ENCODE results near the gene SPTAN1. TPM values are rescaled to one million over a fixed set of nuclear protein-coding genes. Genes with fewer than 3 reads are reported as not detected.

SPTAN1 gene
- total and polyA plus RNA-seq, 2 of the 4 experiments (the other 2 are of a cell fraction): 275 to 327 TPM

GRCh38 chr9:128556276-128556675, 3.9 kb downstream of the SPTAN1 start:
- intact Hi-C loops (cut with micrococcal nuclease): no loop called here
- in situ Hi-C loops (cut with MboI; ENCODE audit: low sequenced_read_pairs): loop anchor here (10.0 kb wide), 1 partner anchor 261 kb away; no protein-coding TSS in a partner anchor
- 0 out of 2 replicates have a peak, but pooled peaks cover 1% of the 10 kb centered on the region for H3K36me3 ChIP-seq (ENCODE audit: control insufficient read depth, insufficient read depth, low read length)
- peaks cover 65% of the 10 kb centered on the region for H4K20me1 ChIP-seq (ENCODE audit: insufficient read depth, low read length)
- no peak overlapping the region for H3K4me3 ChIP-seq (ENCODE audit: insufficient read depth, low read depth, low read length)
- dilution Hi-C loops (cut with HindIII; ENCODE audit: low sequenced_read_pairs, unreplicated experiment): no loop called here
- H3K9me1 ChIP-seq (ENCODE audit: insufficient read depth, low read length): no peaks in the 10 kb centered on the region; the same call in 1 of the 2 replicates
- ChIA-PET POLR2A (ENCODE audit: unreplicated experiment) (interaction anchor here (0.5 to 0.7 kb wide), 2 partner anchors 66 to 223 kb away, joined by 3 to 6 read pairs; no protein-coding TSS in a partner anchor), CTCF (interaction anchor here (1.0 kb wide), 1 partner anchor 194 kb away, joined by 3 read pairs; no protein-coding TSS in a partner anchor)
- no peak overlapping the region for H3K56ac ChIP-seq (ENCODE audit: extremely low read depth, insufficient read depth, low read length)
- H2BK20ac ChIP-seq (ENCODE audit: low read depth, low read length): no peak overlapping the region
- no peak for DNase-seq
- H3K27ac ChIP-seq (ENCODE audit: insufficient read depth, low read length): no peak overlapping the region
- no peak overlapping the region for H2BK120ac ChIP-seq (ENCODE audit: low read depth, low read length)
- no peak overlapping the region for H3K18ac ChIP-seq (ENCODE audit: low read depth, low read length)
- no CpG with 5 or more reads among the region's 2 CpGs for WGBS, 2 experiments (ENCODE audit: extremely low coverage in 2 of 2, insufficient read length in 1 of 2)
- H2BK5ac ChIP-seq (ENCODE audit: low read depth, low read length, poor library complexity, severe bottlenecking): no peak overlapping the region
- no peak overlapping the region for H2BK15ac ChIP-seq (ENCODE audit: low read depth, low read length)
- H3K23ac ChIP-seq (ENCODE audit: low read depth, low read length): peak overlapping the region; percentile 5; the same call in 1 of the 2 replicates
- H3K27me3 ChIP-seq (ENCODE audit: control insufficient read depth, insufficient read depth, low read length): no peaks in the 10 kb centered on the region
- no peak overlapping the region for H4K5ac ChIP-seq (ENCODE audit: low read depth, low read length)
- no peak overlapping the region for H3K14ac ChIP-seq (replicated peaks; ENCODE audit: low read depth, low read length)
- no peaks in the 10 kb centered on the region for H3K9me3 ChIP-seq (ENCODE audit: control insufficient read depth, insufficient read depth, low read length)
- no peak for ATAC-seq (ENCODE audit: low read depth)
- no peak overlapping the region for H4K91ac ChIP-seq (ENCODE audit: insufficient read depth, low read depth, low read length)
- H3K9ac ChIP-seq (ENCODE audit: low read depth, low read length): no peak overlapping the region
- TF ChIP-seq CHD1 (IDR thresholded peaks at IDR 0.05; ENCODE audit: low read depth, low read length) (no peak), USF2 (IDR thresholded peaks at IDR 0.05; ENCODE audit: low read depth, low read length) (no peak)
- H2AK9ac ChIP-seq (replicated peaks; ENCODE audit: low read depth, low read length, poor library complexity): no peak overlapping the region
- H3K79me1 ChIP-seq (ENCODE audit: low read depth in 1 of 2, low read length in 2 of 2): peaks cover 3 to 56% of the 10 kb centered on the region in 2 experiments; a peak in 3 of 4 replicates
- H3K4me1 ChIP-seq (ENCODE audit: control insufficient read depth, insufficient read depth, low read length): peaks cover 6% of the 10 kb centered on the region
- BruUV-seq (replicated peaks): no TSS peak
- H2AFZ ChIP-seq (replicated peaks; ENCODE audit: low read length, poor library complexity): no peak overlapping the region
- H4K8ac ChIP-seq (ENCODE audit: low read depth in 2 of 2, low read length in 2 of 2): no peak overlapping the region
- H3K4me2 ChIP-seq (ENCODE audit: low read depth, low read length): no peak overlapping the region
- no peak overlapping the region for H2AK5ac ChIP-seq (ENCODE audit: low read depth, low read length)
- H3K4ac ChIP-seq (ENCODE audit: low read depth, low read length): no peak overlapping the region
